Pancreas (tissue), 10 donors: ENCODE data around the gene CTDSP2. TPM values are rescaled to one million over a fixed set of nuclear protein-coding genes. Genes with fewer than 3 reads are reported as not detected.

Experiments used
- ATAC-seq, 4 donors: fragments of 200-7000 bp; cut with Tn5 transposase; one replicate each; pipeline versions ENCODE4 v1.8.0 to v1.9.1; 2020; ENCODE audit warnings: mild to moderate bottlenecking in 4 of 4, moderate library complexity in 4 of 4
- DNase-seq, 6 donors: peaks; one replicate each; pipeline ENCODE4 v3.0.0-alpha.2; 2020
- FAIRE-seq: peaks from 2 replicates; lab custom pipeline; 2012; peaks lifted over from hg19 to GRCh38; lab: Jason Lieb, UNC
- H3K27ac ChIP-seq, 4 donors: fragments of 200-600 bp; sonication (generic); 1 replicate in 3 of 4; 2 replicates in 1 of 4; pipeline versions ENCODE4 v1.5.0 to v1.8.0; 2020
- H3K27me3 ChIP-seq, 4 donors: fragments of 200-600 bp; one replicate each; pipeline ENCODE4 v1.8.0; 2021
- H3K36me3 ChIP-seq, 3 donors: fragments of 200-600 bp; sonication (generic) in 1 of 3; one replicate each; pipeline versions ENCODE4 v1.5.0 to v1.8.0; 2020 to 2021
- H3K4me1 ChIP-seq, 3 donors: fragments of 200-600 bp; one replicate each; pipeline ENCODE4 v1.8.0; 2021
- H3K4me3 ChIP-seq, 4 donors: fragments of 200-600 bp; sonication (generic) in 2 of 4; one replicate each; pipeline versions ENCODE4 v1.5.0 to v1.8.0; 2020 to 2021
- H3K9me3 ChIP-seq, 4 donors: fragments of 200-600 bp; one replicate each; pipeline ENCODE4 v1.8.0; 2021
- WGBS, 2 donors: extraction: QIAGEN DNeasy Blood & Tissue Kit; methylation state at CpG; one replicate each; pipeline ENCODE4 v1.1.7; 2013; 5-methylcytosine and 5-hydroxymethylcytosine counted together
- intact Hi-C, 3 donors: fragments of 100-400 bp; cut with DNase I; formaldehyde crosslinking; loops; one replicate each; pipeline versions ENCODE4 v1.11.1 to v1.14.2; 2022
- polyA plus RNA-seq, 2 donors: library from polyadenylated mRNA; stranded (reverse); fragments of 200-250 nt; gene quantifications; one replicate each; pipeline ENCODE4 v1.2.3, GENCODE V29; 2013
- total RNA-seq, 6 donors: library from RNA; stranded (reverse); fragmentation: NEBNext Ultra II Directional in 4 of 6; extraction: Animal tissue kit (Norgen Biotek cat#: 25700) in 4 of 6; gene quantifications; one replicate each; pipeline versions ENCODE4 v1.2.1 to v1.2.4, GENCODE V29; 2021 to 2023
- TF ChIP-seq, protein P1 (sequence below), 4 donors: fragments of 200-600 bp; sonication (generic) in 3 of 4; IDR thresholded peaks; one replicate each; pipeline versions ENCODE4 v1.5.0 to v1.8.0; 2021; ENCODE audit warnings: antibody characterized with exemption in 4 of 4
- donor health status: healthy with polysubstance abuse.
- donor health status: DM: no; HTN: no; CAD: no; lungs with moderate emphysema.
- donor health status: DM: no; HTN: no; CAD: no.
- donor health status: control.
- donor health status: control.
- donor health status: Bipolar disorder and iron deficiency.
- donor health status: DM: yes; HTN: yes; CAD: no.
- donor health status: DM: no; HTN: no; CAD: no.
- donor health status: DM: no; HTN: no; CAD: no.
- donor health status: DM: yes; HTN: yes; CAD: no.

CTDSP2 gene
- total and polyA plus RNA-seq, 8 donors, result 38.7 to 165 (median 90.3) TPM

DNA sequence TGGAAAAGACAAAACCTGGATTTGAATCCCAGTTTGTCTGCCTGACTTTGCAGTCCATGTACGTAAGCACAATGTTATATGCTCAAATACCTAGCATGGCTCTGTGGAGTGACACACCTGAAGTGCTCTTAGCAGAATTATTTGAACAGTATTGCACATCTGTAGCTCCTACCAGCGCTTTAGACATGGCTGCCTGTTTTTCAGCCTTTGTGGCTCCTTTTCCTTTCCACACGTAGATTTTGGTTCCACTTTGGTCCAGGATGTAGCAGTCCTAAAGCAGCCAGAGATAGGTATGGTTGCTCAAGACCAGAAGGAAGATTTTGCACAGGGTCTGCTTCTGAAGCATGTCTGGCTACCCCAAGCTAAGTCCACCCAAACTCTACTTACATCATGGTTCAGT, 37.1 kb downstream of the CTDSP2 start:
- ATAC-seq (no peak), FAIRE-seq (no peak), DNase-seq (no peak)
- no peak overlapping the region for H3K27ac ChIP-seq
- WGBS, 2 donors, result 83 to 88% methylated on average over 3 of the region's 3 CpGs
- no peaks in the 10 kb centered on the region for H3K9me3 ChIP-seq
- no peak overlapping the region for H3K4me3 ChIP-seq
- intact Hi-C loops, result loop anchor here in 1 of 3 donors (10.0 kb wide), 1 partner anchor 95 kb away; no protein-coding TSS in a partner anchor
- peaks cover 0 to 52% (median 9%) of the 10 kb centered on the region in 3 donors for H3K36me3 ChIP-seq
- H3K27me3 ChIP-seq, result no peaks in the 10 kb centered on the region
- TF ChIP-seq, protein P1, sequence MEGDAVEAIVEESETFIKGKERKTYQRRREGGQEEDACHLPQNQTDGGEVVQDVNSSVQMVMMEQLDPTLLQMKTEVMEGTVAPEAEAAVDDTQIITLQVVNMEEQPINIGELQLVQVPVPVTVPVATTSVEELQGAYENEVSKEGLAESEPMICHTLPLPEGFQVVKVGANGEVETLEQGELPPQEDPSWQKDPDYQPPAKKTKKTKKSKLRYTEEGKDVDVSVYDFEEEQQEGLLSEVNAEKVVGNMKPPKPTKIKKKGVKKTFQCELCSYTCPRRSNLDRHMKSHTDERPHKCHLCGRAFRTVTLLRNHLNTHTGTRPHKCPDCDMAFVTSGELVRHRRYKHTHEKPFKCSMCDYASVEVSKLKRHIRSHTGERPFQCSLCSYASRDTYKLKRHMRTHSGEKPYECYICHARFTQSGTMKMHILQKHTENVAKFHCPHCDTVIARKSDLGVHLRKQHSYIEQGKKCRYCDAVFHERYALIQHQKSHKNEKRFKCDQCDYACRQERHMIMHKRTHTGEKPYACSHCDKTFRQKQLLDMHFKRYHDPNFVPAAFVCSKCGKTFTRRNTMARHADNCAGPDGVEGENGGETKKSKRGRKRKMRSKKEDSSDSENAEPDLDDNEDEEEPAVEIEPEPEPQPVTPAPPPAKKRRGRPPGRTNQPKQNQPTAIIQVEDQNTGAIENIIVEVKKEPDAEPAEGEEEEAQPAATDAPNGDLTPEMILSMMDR (IDR thresholded peaks at IDR 0.05), result no peak
- H3K4me1 ChIP-seq, result no peaks in the 10 kb centered on the region

DNA sequence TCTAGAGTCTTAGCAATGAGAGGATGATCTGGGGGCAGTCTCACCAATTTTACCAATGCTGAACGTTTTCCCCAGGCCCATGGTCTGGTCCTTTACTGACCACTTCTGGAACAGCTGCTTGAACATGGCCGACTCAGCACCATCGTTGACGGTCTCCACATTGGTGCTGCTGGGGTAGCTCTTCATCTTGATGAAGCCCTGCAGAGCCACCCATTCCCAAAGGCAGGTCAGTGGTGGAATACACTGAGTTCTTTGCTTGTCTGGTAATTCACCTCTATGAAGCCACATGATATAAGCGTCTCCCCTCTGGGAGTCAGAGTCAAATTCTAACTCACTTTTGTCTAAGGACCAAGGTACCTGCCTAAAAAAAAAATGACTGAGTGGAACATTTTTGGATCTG, 38.2 kb downstream of the CTDSP2 start:
- no peak for FAIRE-seq

DNA sequence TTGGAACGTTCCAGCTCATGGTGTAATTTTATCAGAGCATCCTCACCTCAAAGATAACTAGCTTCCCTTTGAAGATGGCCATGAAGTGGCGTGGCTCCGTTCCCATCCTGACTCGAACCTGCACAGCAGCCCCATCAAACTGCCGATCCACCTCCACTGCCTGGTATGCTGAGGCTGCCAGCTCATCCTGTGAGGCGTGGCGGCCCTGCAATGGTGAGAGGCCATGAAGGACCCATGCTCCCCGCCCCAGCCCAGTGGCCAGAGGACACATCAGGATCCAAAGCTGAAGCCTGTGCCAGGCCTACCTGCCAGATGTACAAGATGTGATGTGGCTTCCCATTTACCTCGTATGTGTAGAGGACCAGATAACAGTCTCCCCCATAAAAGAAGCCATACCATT, 39.2 kb downstream of the CTDSP2 start:
- H3K27me3 ChIP-seq, result no peaks in the 10 kb centered on the region
- H3K36me3 ChIP-seq, result peaks cover 0 to 60% (median 9%) of the 10 kb centered on the region in 3 donors
- no peaks in the 10 kb centered on the region for H3K4me1 ChIP-seq
- no peak overlapping the region for H3K27ac ChIP-seq
- intact Hi-C loops, result loop anchor here in 1 of 3 donors (10.0 kb wide), 1 partner anchor 98 kb away; no protein-coding TSS in a partner anchor
- 86 to 90% methylated on average over 9 of the region's 9 CpGs for WGBS, 2 donors
- DNase-seq (no peak), ATAC-seq (no peak), FAIRE-seq (no peak)
- H3K4me3 ChIP-seq, result no peak overlapping the region
- TF ChIP-seq, protein P1 (IDR thresholded peaks at IDR 0.05), result no peak
- H3K9me3 ChIP-seq, result no peaks in the 10 kb centered on the region

More for the DNA sequence above, 38.2 kb downstream of the CTDSP2 start:
- no peak for ATAC-seq
- H3K4me3 ChIP-seq, result no peak overlapping the region
- no peaks in the 10 kb centered on the region for H3K4me1 ChIP-seq
- no peak overlapping the region for H3K27ac ChIP-seq
- TF ChIP-seq, protein P1 (IDR thresholded peaks at IDR 0.05), result no peak
- peaks cover 0 to 52% (median 9%) of the 10 kb centered on the region in 3 donors for H3K36me3 ChIP-seq
- DNase-seq, result no peak
- no peaks in the 10 kb centered on the region for H3K27me3 ChIP-seq
- no peaks in the 10 kb centered on the region for H3K9me3 ChIP-seq
- 78 to 85% methylated on average over 5 of the region's 5 CpGs for WGBS, 2 donors
- intact Hi-C loops, result loop anchor here in 1 of 3 donors (10.0 kb wide), 1 partner anchor 96 kb away; no protein-coding TSS in a partner anchor

DNA sequence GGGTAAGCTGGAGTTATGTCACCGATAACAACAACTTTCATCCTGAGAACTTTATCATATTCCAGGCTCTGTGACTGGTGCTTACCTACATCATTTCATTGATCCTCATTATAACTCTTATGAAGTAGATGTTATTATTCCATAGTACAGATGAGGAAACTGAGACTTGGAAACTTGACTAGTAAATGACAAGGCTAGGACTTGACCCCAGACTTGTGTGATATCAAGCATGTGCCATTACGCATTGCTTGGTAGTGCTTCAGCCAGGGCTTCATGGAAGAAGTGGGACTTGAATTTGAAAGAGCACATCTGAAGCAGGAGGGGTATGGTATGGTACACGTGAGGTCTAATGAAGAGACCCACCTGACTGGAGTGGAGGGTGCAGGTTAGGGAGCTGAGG, 39.9 kb downstream of the CTDSP2 start:
- FAIRE-seq (no peak), DNase-seq (no peak), ATAC-seq (no peak)
- Histone ChIP-seq H3K4me1 (no peaks in the 10 kb centered on the region), H3K27ac (no peak overlapping the region), H3K4me3 (no peak overlapping the region), H3K27me3 (no peaks in the 10 kb centered on the region), H3K9me3 (no peaks in the 10 kb centered on the region), H3K36me3 (peaks cover 0 to 65% (median 9%) of the 10 kb centered on the region in 3 donors)
- WGBS, 2 donors, result 96% methylated on average over 3 of the region's 3 CpGs
- TF ChIP-seq, protein P1 (IDR thresholded peaks at IDR 0.05), result no peak
- intact Hi-C loops, result loop anchor here in 1 of 3 donors (10.0 kb wide), 1 partner anchor 98 kb away; no protein-coding TSS in a partner anchor

DNA sequence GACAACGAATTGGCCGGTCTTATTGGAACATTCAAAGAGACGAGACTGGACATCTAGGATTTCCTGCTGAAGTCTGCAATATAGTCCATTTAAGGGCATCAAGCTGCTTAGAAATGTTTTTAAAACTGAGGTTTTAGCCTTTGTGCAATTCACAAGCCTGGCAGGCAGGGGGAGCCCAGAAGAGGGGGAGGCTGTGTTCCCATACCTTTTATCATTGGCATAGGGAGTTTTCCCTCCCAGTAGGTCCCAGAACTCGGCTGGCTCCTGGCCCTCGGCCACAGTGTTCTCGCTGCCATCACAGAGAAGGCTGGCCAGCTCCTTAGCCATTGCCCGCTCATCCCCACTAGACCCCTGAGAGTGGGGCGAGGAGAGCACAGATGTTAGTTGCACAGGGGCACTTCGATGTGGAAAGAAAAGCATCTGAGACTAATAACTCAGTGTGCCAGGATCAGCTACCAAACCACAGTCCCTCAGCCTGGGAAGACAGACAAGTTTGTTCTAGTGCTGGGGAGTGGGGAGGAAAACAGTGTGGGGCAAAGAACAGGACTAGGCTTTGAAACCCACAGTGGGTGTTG, 43.1 kb downstream of the CTDSP2 start:
- 39 to 42% methylated on average over 9 of the region's 9 CpGs for WGBS, 2 donors
- DNase-seq, result peak; percentile 37 to 78 (median 57)
- FAIRE-seq, result no peak
- H3K9me3 ChIP-seq, result no peaks in the 10 kb centered on the region
- intact Hi-C loops, result loop anchor here in 1 of 3 donors (10.0 kb wide), 1 partner anchor 101 kb away; no protein-coding TSS in a partner anchor
- peak; percentile 60 to 98 (median 92) for ATAC-seq
- H3K27me3 ChIP-seq, result no peaks in the 10 kb centered on the region
- H3K27ac ChIP-seq, result no peak overlapping the region
- no peaks in the 10 kb centered on the region for H3K4me1 ChIP-seq
- H3K36me3 ChIP-seq, result peaks cover 0 to 59% (median 5%) of the 10 kb centered on the region in 3 donors
- TF ChIP-seq, protein P1 (IDR thresholded peaks at IDR 0.05), result peak; percentile 43 to 59 (median 54)
- H3K4me3 ChIP-seq, result no peak overlapping the region
